ENCODE results near the gene HIPK4. TPM values are rescaled to one million over a fixed set of nuclear protein-coding genes. Genes with fewer than 3 reads are reported as not detected.

The HIPK4 gene
- total and polyA plus RNA-seq, 2 of the 8 experiments (the other 6 are each of a cell fraction or from before 2014, with no cell fraction given) = 0.15 to 0.57 TPM

- no peak for TF ChIP-seq FOSL1 (IDR thresholded peaks at IDR 0.05; ENCODE audit: insufficient read depth, low read depth, low read length)
- no peak for TF ChIP-seq SUZ12 (IDR thresholded peaks at IDR 0.05; ENCODE audit: low read length)
- TF ChIP-seq SIRT6 (IDR thresholded peaks at IDR 0.05; ENCODE audit: low read length) = no peak
- TF ChIP-seq SIN3A (conservative IDR thresholded peaks at IDR 0.05 in 1 of 2, IDR thresholded peaks at IDR 0.05 in 1 of 2; ENCODE audit: low read depth in 1 of 2, low read length in 2 of 2) = peak in 1 of 2 experiments; percentile 62; a peak in 1 of 4 replicates
- no peak for TF ChIP-seq CREB1 (IDR thresholded peaks at IDR 0.05)
- TF ChIP-seq MAFK (IDR thresholded peaks at IDR 0.05; ENCODE audit: low read depth, low read length) = no peak
- no peak for TF ChIP-seq TCF12 (IDR thresholded peaks at IDR 0.05; ENCODE audit: low read depth, low read length)
- TF ChIP-seq SIX5 (IDR thresholded peaks at IDR 0.05; ENCODE audit: low read depth, low read length) = no peak
Measured at GRCh38 chr19:40433391-40434216, 43.6 kb upstream of the HIPK4 start (continued).

All from H1 (cell line).